Measurements from ENCODE around the gene MED12. TPM values are rescaled to one million over a fixed set of nuclear protein-coding genes. Genes with fewer than 3 reads are reported as not detected.
A peak's percentile ranks its signal among the peaks of the same experiment; 100 is the strongest.

The MED12 gene
- total RNA-seq = 17.5 and 33.2 TPM in 2 replicates
- polyA plus RNA-seq = 6.4 and 7.2 TPM in 2 replicates
- polyA plus RNA-seq (2012) = 13.0 and 14.5 TPM in 2 replicates
- polyA minus RNA-seq (ENCODE audit: low replicate concordance) = 334 and 362 TPM in 2 replicates

GRCh38 chrX:71118032-71118984 lies at the start of gene MED12:
Gene MED12, plus strand, starts transcription at chrX:71118596. Its CDS starts 159 bp downstream, at chrX:71118755.
- Histone ChIP-seq H3K4me2 (ENCODE audit: extremely low read depth, insufficient read depth, low read length) (peak within 1 kb of the TSS; percentile 85), H3K27ac (ENCODE audit: insufficient read depth, low read length) (peak within 1 kb of the TSS; percentile 61), H3K9ac (ENCODE audit: insufficient read depth, low read length) (peak within 1 kb of the TSS; percentile 77), H3K4me1 (ENCODE audit: control insufficient read depth, extremely low read depth, insufficient read depth, low read length) (no peaks in the 10 kb centered on the region), H2AFZ (ENCODE audit: low read length) (peak within 1 kb of the TSS; percentile 86), H3K4me3 (replicated peaks in 1 of 4; ENCODE audit: control extremely low read depth in 1 of 4, insufficient read depth in 1 of 4, low read depth in 3 of 4, low read length in 4 of 4) (peak within 1 kb of the TSS; percentile 63 to 73 (median 70)), H3K27me3 (ENCODE audit: control insufficient read depth, insufficient read depth, low read length) (no peaks in the 10 kb centered on the region), H3K79me2 (ENCODE audit: control insufficient read depth, insufficient read depth, low read length) (peaks cover 2% of the 10 kb centered on the region), H3K36me3 (ENCODE audit: control insufficient read depth, insufficient read depth, low read length) (peaks cover 15% of the 10 kb centered on the region), H3K9me3 (ENCODE audit: control insufficient read depth, insufficient read depth, low read depth, low read length) (no peaks in the 10 kb centered on the region), H4K20me1 (ENCODE audit: control insufficient read depth, extremely low read depth, insufficient read depth, low read length) (no peaks in the 10 kb centered on the region)
- DNase-seq (ENCODE audit: low read depth in 2 of 2) = peak; percentile 74 to 83
- no peak for TF ChIP-seq EZH2 (IDR thresholded peaks at IDR 0.05; ENCODE audit: low read length, missing control alignments)
- no peak for TF ChIP-seq CTCF (conservative IDR thresholded peaks at IDR 0.05 in 1 of 2, IDR thresholded peaks at IDR 0.05 in 1 of 2; ENCODE audit: low read depth in 1 of 2, low read length in 2 of 2)

- Histone ChIP-seq H3K9me3 (ENCODE audit: control insufficient read depth, insufficient read depth, low read depth, low read length) (no peaks in the 10 kb centered on the region), H4K20me1 (ENCODE audit: control insufficient read depth, extremely low read depth, insufficient read depth, low read length) (no peaks in the 10 kb centered on the region), H3K79me2 (ENCODE audit: control insufficient read depth, insufficient read depth, low read length) (peaks cover 19% of the 10 kb centered on the region), H3K4me3 (replicated peaks in 1 of 4; ENCODE audit: control extremely low read depth in 1 of 4, insufficient read depth in 1 of 4, low read depth in 3 of 4, low read length in 4 of 4) (no peak overlapping the region), H3K4me2 (ENCODE audit: extremely low read depth, insufficient read depth, low read length) (no peak overlapping the region), H3K4me1 (ENCODE audit: control insufficient read depth, extremely low read depth, insufficient read depth, low read length) (no peaks in the 10 kb centered on the region), H2AFZ (ENCODE audit: low read length) (no peak overlapping the region), H3K36me3 (ENCODE audit: control insufficient read depth, insufficient read depth, low read length) (no peaks in the 10 kb centered on the region), H3K27ac (ENCODE audit: insufficient read depth, low read length) (no peak overlapping the region), H3K9ac (ENCODE audit: insufficient read depth, low read length) (no peak overlapping the region), H3K27me3 (ENCODE audit: control insufficient read depth, insufficient read depth, low read length) (no peaks in the 10 kb centered on the region)
- TF ChIP-seq CTCF (conservative IDR thresholded peaks at IDR 0.05 in 1 of 2, IDR thresholded peaks at IDR 0.05 in 1 of 2; ENCODE audit: low read depth in 1 of 2, low read length in 2 of 2) = no peak
- TF ChIP-seq EZH2 (IDR thresholded peaks at IDR 0.05; ENCODE audit: low read length, missing control alignments) = no peak
- no peak for DNase-seq (ENCODE audit: low read depth in 2 of 2)
Observed at GRCh38 chrX:71070531-71070930, 47.9 kb upstream of the MED12 start.

GRCh38 chrX:71081330-71082123 lies 36.9 kb upstream of the MED12 start:
- no peaks in the 10 kb centered on the region for H3K9me3 ChIP-seq (ENCODE audit: control insufficient read depth, insufficient read depth, low read depth, low read length)
- no peak overlapping the region for H3K4me2 ChIP-seq (ENCODE audit: extremely low read depth, insufficient read depth, low read length)
- no peaks in the 10 kb centered on the region for H3K79me2 ChIP-seq (ENCODE audit: control insufficient read depth, insufficient read depth, low read length)
- no peak overlapping the region for H2AFZ ChIP-seq (ENCODE audit: low read length)
- H4K20me1 ChIP-seq (ENCODE audit: control insufficient read depth, extremely low read depth, insufficient read depth, low read length) = no peaks in the 10 kb centered on the region
- no peak overlapping the region for H3K9ac ChIP-seq (ENCODE audit: insufficient read depth, low read length)
- H3K4me1 ChIP-seq (ENCODE audit: control insufficient read depth, extremely low read depth, insufficient read depth, low read length) = no peaks in the 10 kb centered on the region
- H3K27ac ChIP-seq (ENCODE audit: insufficient read depth, low read length) = no peak overlapping the region
- no peak overlapping the region for H3K4me3 ChIP-seq (replicated peaks in 1 of 4; ENCODE audit: control extremely low read depth in 1 of 4, insufficient read depth in 1 of 4, low read depth in 3 of 4, low read length in 4 of 4)
- no peaks in the 10 kb centered on the region for H3K36me3 ChIP-seq (ENCODE audit: control insufficient read depth, insufficient read depth, low read length)
- peak; percentile 28 to 50 for DNase-seq (ENCODE audit: low read depth in 2 of 2)
- no peaks in the 10 kb centered on the region for H3K27me3 ChIP-seq (ENCODE audit: control insufficient read depth, insufficient read depth, low read length)
- TF ChIP-seq EZH2 (IDR thresholded peaks at IDR 0.05; ENCODE audit: low read length, missing control alignments) (no peak), CTCF (conservative IDR thresholded peaks at IDR 0.05 in 1 of 2, IDR thresholded peaks at IDR 0.05 in 1 of 2; ENCODE audit: low read depth in 1 of 2, low read length in 2 of 2) (no peak)

Measured in fibroblast of lung (primary cell).